Measurements from ENCODE around the gene ALPI.

DNA sequence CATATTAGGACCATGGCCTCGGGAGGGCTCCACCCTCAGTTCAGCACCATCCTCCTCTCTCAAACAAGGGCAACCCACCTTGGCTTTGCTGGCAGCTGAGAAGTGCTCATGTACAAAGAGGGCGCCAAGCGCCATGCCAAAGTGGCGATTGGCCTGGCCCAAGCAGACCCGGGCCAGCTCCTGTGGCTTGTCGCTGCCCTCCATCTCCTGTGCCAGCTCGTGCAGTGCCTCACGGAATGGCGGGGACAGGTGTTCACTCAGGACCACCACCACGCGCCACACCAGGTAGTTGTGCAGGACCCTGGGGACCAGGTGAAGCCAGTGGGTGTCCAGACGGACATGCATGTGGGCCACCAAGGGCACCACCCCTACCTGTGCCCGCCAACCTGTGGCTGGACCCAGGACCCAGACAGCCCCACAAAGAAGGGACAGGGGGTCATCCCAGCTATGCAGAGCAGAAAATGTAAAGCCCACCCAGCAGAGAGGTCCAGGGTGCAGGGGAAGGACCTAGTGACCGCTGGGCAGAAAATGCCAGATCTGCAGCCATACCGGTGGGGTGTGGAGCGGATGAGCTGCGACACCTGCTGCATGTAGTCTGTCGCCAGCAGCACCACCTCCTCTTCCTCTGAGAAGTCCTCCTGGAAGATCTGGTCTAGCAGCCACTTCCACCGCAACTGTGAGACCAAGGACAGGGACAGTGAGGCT lies 28.1 kb downstream of the ALPI start:
- TF ChIP-seq CTCF (IDR thresholded peaks at IDR 0.05) (no peak), EZH2 (IDR thresholded peaks at IDR 0.05) (no peak), EZH2phosphoT487 (IDR thresholded peaks at IDR 0.05) (no peak)
